ENCODE results near the gene UNC5B.

DNA sequence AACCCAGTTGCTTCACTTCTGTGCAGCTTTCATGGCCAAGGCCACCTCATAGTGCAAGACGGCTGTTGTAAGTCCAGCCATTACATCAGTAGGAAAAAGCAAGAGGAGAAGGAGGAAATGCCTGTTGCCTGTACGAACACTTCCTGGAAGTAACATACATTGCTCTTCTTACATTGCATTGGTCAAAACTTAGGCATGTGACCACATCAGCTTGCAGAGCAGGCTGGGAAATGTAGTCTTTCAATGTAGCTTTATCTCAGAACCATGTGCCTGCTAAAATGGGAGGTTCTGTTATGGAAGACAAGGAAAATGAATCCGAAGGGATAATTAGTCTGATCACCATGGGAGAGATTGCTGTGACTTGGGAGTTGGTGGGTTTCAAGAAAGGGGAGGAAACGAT is 111.0 kb downstream of the UNC5B start:
- TF ChIP-seq, protein P1, sequence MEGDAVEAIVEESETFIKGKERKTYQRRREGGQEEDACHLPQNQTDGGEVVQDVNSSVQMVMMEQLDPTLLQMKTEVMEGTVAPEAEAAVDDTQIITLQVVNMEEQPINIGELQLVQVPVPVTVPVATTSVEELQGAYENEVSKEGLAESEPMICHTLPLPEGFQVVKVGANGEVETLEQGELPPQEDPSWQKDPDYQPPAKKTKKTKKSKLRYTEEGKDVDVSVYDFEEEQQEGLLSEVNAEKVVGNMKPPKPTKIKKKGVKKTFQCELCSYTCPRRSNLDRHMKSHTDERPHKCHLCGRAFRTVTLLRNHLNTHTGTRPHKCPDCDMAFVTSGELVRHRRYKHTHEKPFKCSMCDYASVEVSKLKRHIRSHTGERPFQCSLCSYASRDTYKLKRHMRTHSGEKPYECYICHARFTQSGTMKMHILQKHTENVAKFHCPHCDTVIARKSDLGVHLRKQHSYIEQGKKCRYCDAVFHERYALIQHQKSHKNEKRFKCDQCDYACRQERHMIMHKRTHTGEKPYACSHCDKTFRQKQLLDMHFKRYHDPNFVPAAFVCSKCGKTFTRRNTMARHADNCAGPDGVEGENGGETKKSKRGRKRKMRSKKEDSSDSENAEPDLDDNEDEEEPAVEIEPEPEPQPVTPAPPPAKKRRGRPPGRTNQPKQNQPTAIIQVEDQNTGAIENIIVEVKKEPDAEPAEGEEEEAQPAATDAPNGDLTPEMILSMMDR (IDR thresholded peaks at IDR 0.05): no peak
- TF ChIP-seq POLR2A (IDR thresholded peaks at IDR 0.05) (no peak), POLR2AphosphoS5 (IDR thresholded peaks at IDR 0.05) (no peak), EP300 (IDR thresholded peaks at IDR 0.05) (no peak)

Measured in sigmoid colon (tissue), 4 donors.